NB4 (cell line): Measurements from ENCODE around the gene IL2RA.

Experiments used
- MYC ChIP-seq: IDR thresholded peaks from 2 replicates; pipeline ENCODE4 v1.6.1; 2011; ENCODE audit warnings: low read depth, low read length
- TF ChIP-seq, protein P1 (sequence below): IDR thresholded peaks from one replicate; pipeline ENCODE4 v1.5.1; 2012; ENCODE audit warnings: low read depth, low read length

DNA sequence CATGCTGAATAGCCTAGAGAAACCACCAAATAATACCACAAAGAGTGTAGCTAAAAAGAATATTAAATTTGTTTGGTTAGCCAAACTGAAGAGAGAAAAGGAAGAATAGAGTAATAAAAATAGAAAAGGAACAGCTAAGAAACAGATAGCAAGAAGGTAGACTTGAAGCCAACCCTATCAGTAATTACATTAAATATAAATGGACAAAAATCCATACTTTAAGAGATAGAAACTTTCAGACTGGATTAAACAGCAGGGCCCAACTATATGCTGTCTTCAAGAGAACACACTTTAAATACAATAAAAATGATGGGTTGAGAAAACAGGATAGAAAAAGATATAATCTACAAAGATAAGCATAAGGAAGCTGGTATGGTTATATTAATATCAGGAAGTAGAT, 31.2 kb downstream of the IL2RA start:
- TF ChIP-seq, protein P1, sequence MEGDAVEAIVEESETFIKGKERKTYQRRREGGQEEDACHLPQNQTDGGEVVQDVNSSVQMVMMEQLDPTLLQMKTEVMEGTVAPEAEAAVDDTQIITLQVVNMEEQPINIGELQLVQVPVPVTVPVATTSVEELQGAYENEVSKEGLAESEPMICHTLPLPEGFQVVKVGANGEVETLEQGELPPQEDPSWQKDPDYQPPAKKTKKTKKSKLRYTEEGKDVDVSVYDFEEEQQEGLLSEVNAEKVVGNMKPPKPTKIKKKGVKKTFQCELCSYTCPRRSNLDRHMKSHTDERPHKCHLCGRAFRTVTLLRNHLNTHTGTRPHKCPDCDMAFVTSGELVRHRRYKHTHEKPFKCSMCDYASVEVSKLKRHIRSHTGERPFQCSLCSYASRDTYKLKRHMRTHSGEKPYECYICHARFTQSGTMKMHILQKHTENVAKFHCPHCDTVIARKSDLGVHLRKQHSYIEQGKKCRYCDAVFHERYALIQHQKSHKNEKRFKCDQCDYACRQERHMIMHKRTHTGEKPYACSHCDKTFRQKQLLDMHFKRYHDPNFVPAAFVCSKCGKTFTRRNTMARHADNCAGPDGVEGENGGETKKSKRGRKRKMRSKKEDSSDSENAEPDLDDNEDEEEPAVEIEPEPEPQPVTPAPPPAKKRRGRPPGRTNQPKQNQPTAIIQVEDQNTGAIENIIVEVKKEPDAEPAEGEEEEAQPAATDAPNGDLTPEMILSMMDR = no peak
- no peak for TF ChIP-seq MYC
